AG04449 (cell line): ENCODE measurements around the gene PPP6R1.

Experiments used
- CTCF ChIA-PET: fragments of 350-600 bp; formaldehyde crosslinking; extraction: SDS; loops from one replicate; lab custom pipeline; 2021; ENCODE audit warnings: antibody characterized with exemption; lab: Yijun Ruan, JAX
- POLR2A ChIA-PET: fragments of 400-600, 350-600 bp; formaldehyde crosslinking; extraction: SDS; loops from one replicate; lab custom pipeline; 2020; ENCODE audit warnings: antibody characterized with exemption, inconsistent platforms; lab: Yijun Ruan, JAX
- DNase-seq: peaks from one replicate; pipeline ENCODE4 v3.0.0-alpha.2; 2010; ENCODE audit warnings: low read depth, low spot score
- H3K4me3 ChIP-seq: 2 replicates; pipeline ENCODE4 v1.5.1; 2011; ENCODE audit warnings: low read depth, mild to moderate bottlenecking, control low read depth, low read length
- CTCF ChIP-seq: IDR thresholded peaks from one replicate; pipeline ENCODE4 v1.5.1; 2011; ENCODE audit warnings: mild to moderate bottlenecking, moderate library complexity, low read length, control low read depth, inconsistent platforms; ENCODE audit not compliant: insufficient read depth; ENCODE audit errors: missing control alignments

Gene PPP6R1

GRCh38 chr19:55252760-55253663 is 5.8 kb downstream of the PPP6R1 start:
- no peak for TF ChIP-seq CTCF
- POLR2A ChIA-PET: no interaction called here
- no peak overlapping the region for H3K4me3 ChIP-seq
- CTCF ChIA-PET: no interaction called here
- no peak for DNase-seq

GRCh38 chr19:55251341-55252081 is 7.3 kb downstream of the PPP6R1 start:
- DNase-seq: no peak
- no peak for TF ChIP-seq CTCF
- ChIA-PET POLR2A (no interaction called here), CTCF (interaction anchor here (1.5 kb wide), 1 partner anchor 8 kb away, joined by 6 read pairs; no protein-coding TSS in a partner anchor)
- no peak overlapping the region for H3K4me3 ChIP-seq

GRCh38 chr19:55250262-55251036 is 8.4 kb downstream of the PPP6R1 start:
- CTCF ChIA-PET: interaction anchor here (0.9 to 2.3 kb wide), 3 partner anchors 9 to 90 kb away, joined by 3 to 6 read pairs (median 5); no protein-coding TSS in a partner anchor
- H3K4me3 ChIP-seq: no peak overlapping the region
- POLR2A ChIA-PET: no interaction called here
- no peak for DNase-seq
- no peak for TF ChIP-seq CTCF

GRCh38 chr19:55249841-55250240 is 9.0 kb downstream of the PPP6R1 start:
- CTCF ChIA-PET: interaction anchor here (0.9 to 2.3 kb wide), 3 partner anchors 10 to 89 kb away, joined by 3 to 6 read pairs (median 5); no protein-coding TSS in a partner anchor
- DNase-seq: no peak
- no peak for TF ChIP-seq CTCF
- POLR2A ChIA-PET: no interaction called here
- no peak overlapping the region for H3K4me3 ChIP-seq

GRCh38 chr19:55248704-55249103 is 10.1 kb downstream of the PPP6R1 start:
- POLR2A ChIA-PET: interaction anchor here (0.6 to 1.0 kb wide), 2 partner anchors 8 to 157 kb away, joined by 3 to 4 read pairs; no protein-coding TSS in a partner anchor
- CTCF ChIA-PET: interaction anchor here (2.3 kb wide), 1 partner anchor 11 kb away, joined by 5 read pairs; no protein-coding TSS in a partner anchor

More at GRCh38 chr19:55248704-55249103, 10.1 kb downstream of the PPP6R1 start:
- no peak for TF ChIP-seq CTCF
- no peak for DNase-seq
- no peak overlapping the region for H3K4me3 ChIP-seq
